ENCODE data around the gene ANKRD49.
A peak's percentile ranks its signal among the peaks of the same experiment; 100 is the strongest.

ANKRD49 gene

GRCh38 chr11:94452988-94453387, 40.8 kb upstream of the ANKRD49 start:
- no peak for DNase-seq (ENCODE audit: low read depth)
- TF ChIP-seq CTCF (IDR thresholded peaks at IDR 0.05; ENCODE audit: insufficient read depth, low read depth, low read length, missing control alignments) = no peak

GRCh38 chr11:94454301-94454700, 39.5 kb upstream of the ANKRD49 start:
- no peak overlapping the region for H3K4me3 ChIP-seq (ENCODE audit: low read depth, low read length)
- no peak for TF ChIP-seq CTCF (IDR thresholded peaks at IDR 0.05; ENCODE audit: insufficient read depth, low read depth, low read length, missing control alignments)
- DNase-seq (ENCODE audit: low read depth) = no peak

More at GRCh38 chr11:94452988-94453387, 40.8 kb upstream of the ANKRD49 start:
- H3K4me3 ChIP-seq (ENCODE audit: low read depth, low read length) = no peak overlapping the region

- TF ChIP-seq CTCF (IDR thresholded peaks at IDR 0.05; ENCODE audit: insufficient read depth, low read depth, low read length, missing control alignments) = no peak
Observed at GRCh38 chr11:94455861-94456260, 37.9 kb upstream of the ANKRD49 start.

GRCh38 chr11:94457118-94458029, 36.4 kb upstream of the ANKRD49 start:
- H3K4me3 ChIP-seq (ENCODE audit: low read depth, low read length) = no peak overlapping the region
- DNase-seq (ENCODE audit: low read depth) = no peak
- TF ChIP-seq CTCF (IDR thresholded peaks at IDR 0.05; ENCODE audit: insufficient read depth, low read depth, low read length, missing control alignments) = no peak

More at GRCh38 chr11:94455861-94456260, 37.9 kb upstream of the ANKRD49 start:
- no peak for DNase-seq (ENCODE audit: low read depth)
- no peak overlapping the region for H3K4me3 ChIP-seq (ENCODE audit: low read depth, low read length)

GRCh38 chr11:94459576-94459975, 34.2 kb upstream of the ANKRD49 start:
- H3K4me3 ChIP-seq (ENCODE audit: low read depth, low read length) = no peak overlapping the region
- no peak for DNase-seq (ENCODE audit: low read depth)
- no peak for TF ChIP-seq CTCF (IDR thresholded peaks at IDR 0.05; ENCODE audit: insufficient read depth, low read depth, low read length, missing control alignments)

- no peak overlapping the region for H3K4me3 ChIP-seq (ENCODE audit: low read depth, low read length)
- peak; percentile 60 for DNase-seq (ENCODE audit: low read depth)
- no peak for TF ChIP-seq CTCF (IDR thresholded peaks at IDR 0.05; ENCODE audit: insufficient read depth, low read depth, low read length, missing control alignments)
Observed at GRCh38 chr11:94469416-94469815, 24.4 kb upstream of the ANKRD49 start.
